Common myeloid progenitor, CD34-positive (primary cell): Measurements from ENCODE around the gene DPP10.

ENCODE experiments used
- CTCF ChIA-PET: fragments of 350-600 bp; sonication (Branson Sonifier 250); formaldehyde crosslinking; loops from one replicate; lab custom pipeline; 2021; ENCODE audit warnings: antibody characterized with exemption; lab: Charles Lee
- POLR2A ChIA-PET: fragments of 350-600 bp; sonication (Branson Sonifier 250); formaldehyde crosslinking; loops from one replicate; lab custom pipeline; 2021; ENCODE audit warnings: antibody characterized with exemption; lab: Charles Lee
- DNase-seq, 3 donors: peaks; one replicate each; pipeline versions ENCODE4 v3.0.0 to v3.0.0-alpha.2; 2013
- H3K27ac ChIP-seq, 2 experiments: 1 replicate in 1 of 2; 2 replicates in 1 of 2; pipeline ENCODE4 v1.7.0; 2013; ENCODE audit warnings: inconsistent platforms in 2 of 2, low read length in 2 of 2, mild to moderate bottlenecking in 2 of 2, low read depth in 1 of 2, moderate library complexity in 1 of 2; ENCODE audit not compliant: severe bottlenecking in 2 of 2, insufficient read depth in 1 of 2, poor library complexity in 1 of 2
- H3K27me3 ChIP-seq, 5 experiments: replicated peaks in 2 of 5; 1 replicate in 3 of 5; 2 replicates in 2 of 5; pipeline versions ENCODE4 v1.6.1 to v1.7.0; 2013; ENCODE audit warnings: low read length in 4 of 5, mild to moderate bottlenecking in 2 of 5, moderate library complexity in 2 of 5, inconsistent platforms in 1 of 5; ENCODE audit not compliant: insufficient read depth in 5 of 5, control insufficient read depth in 4 of 5
- H3K36me3 ChIP-seq, 4 experiments: 1 replicate in 2 of 4; 2 replicates in 2 of 4; pipeline versions ENCODE4 v1.6.1 to v1.7.0; 2013; ENCODE audit warnings: low read length in 3 of 4, control low read depth in 1 of 4, mild to moderate bottlenecking in 1 of 4; ENCODE audit not compliant: control insufficient read depth in 4 of 4, insufficient read depth in 4 of 4
- H3K4me1 ChIP-seq, 4 experiments: 1 replicate in 3 of 4; 2 replicates in 1 of 4; pipeline versions ENCODE4 v1.6.1 to v1.7.1; 2013; ENCODE audit warnings: low read length in 3 of 4, mild to moderate bottlenecking in 3 of 4, control low read depth in 1 of 4, inconsistent platforms in 1 of 4, moderate library complexity in 1 of 4; ENCODE audit not compliant: control insufficient read depth in 4 of 4, insufficient read depth in 4 of 4; ENCODE audit errors: control extremely low read depth in 1 of 4
- H3K4me3 ChIP-seq, 7 experiments: 1 replicate in 4 of 7; 2 replicates in 3 of 7; pipeline versions ENCODE4 v1.5.1 to v1.7.0; 2013; ENCODE audit warnings: mild to moderate bottlenecking in 7 of 7, low read length in 6 of 7, moderate library complexity in 6 of 7, inconsistent platforms in 2 of 7, low read depth in 2 of 7, control low read depth in 1 of 7; ENCODE audit not compliant: insufficient read depth in 4 of 7, control insufficient read depth in 1 of 7; ENCODE audit errors: extremely low read depth in 1 of 7
- H3K9me3 ChIP-seq, 5 experiments: 1 replicate in 4 of 5; 2 replicates in 1 of 5; pipeline versions ENCODE4 v1.6.1 to v1.7.1; 2013; ENCODE audit warnings: low read length in 4 of 5, mild to moderate bottlenecking in 2 of 5, inconsistent platforms in 1 of 5, low read depth in 1 of 5, moderate library complexity in 1 of 5; ENCODE audit not compliant: control insufficient read depth in 4 of 5, insufficient read depth in 2 of 5; ENCODE audit errors: control extremely low read depth in 1 of 5
- WGBS: methylation state at CpG from one replicate; pipeline ENCODE4 v1.1.5; 2013; ENCODE audit not compliant: insufficient coverage; 5-methylcytosine and 5-hydroxymethylcytosine counted together

Gene DPP10

DNA sequence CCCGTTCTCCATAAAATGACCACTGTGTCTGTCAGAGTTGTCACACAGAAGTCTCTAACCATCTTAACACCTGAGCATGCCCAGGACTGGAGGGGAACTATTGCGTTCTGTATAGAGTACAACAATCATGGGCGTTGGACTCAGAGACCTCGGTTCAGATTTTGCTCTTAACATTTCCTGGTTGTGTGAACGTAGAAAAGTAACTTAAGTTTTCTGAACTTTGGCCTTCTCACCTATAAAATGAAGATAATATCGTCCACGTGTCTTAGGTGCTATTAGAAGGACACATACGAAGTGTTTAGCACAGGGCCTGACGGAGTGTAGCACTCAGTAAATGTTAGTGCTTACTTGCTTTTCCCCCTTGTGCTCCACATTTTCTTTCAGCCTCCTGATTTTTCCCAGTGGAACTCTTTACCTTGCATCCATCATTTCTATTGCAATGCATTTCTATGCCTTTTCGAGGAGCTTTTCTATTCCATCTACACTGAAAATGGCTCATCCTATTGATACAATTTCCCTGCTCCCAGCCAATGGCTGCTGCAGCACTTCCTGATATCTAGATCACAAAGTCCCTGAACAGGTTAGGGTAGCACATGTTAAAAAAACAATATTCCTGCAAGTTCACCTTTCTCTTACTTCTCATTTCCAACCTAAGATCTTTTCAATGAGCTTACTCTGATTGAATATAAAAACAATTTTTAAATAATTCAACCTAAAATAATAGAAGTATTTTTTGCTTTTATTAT lies 22.7 kb downstream of the DPP10 start:
- no peaks in the 10 kb centered on the region for H3K9me3 ChIP-seq
- CTCF ChIA-PET = no interaction called here
- H3K27me3 ChIP-seq = no peaks in the 10 kb centered on the region
- no peaks in the 10 kb centered on the region for H3K4me1 ChIP-seq
- no peaks in the 10 kb centered on the region for H3K36me3 ChIP-seq
- POLR2A ChIA-PET = no interaction called here
- no peak overlapping the region for H3K27ac ChIP-seq
- H3K4me3 ChIP-seq = no peak overlapping the region
- WGBS = 98% methylated on average over 10 of the region's 10 CpGs
- no peak for DNase-seq

DNA sequence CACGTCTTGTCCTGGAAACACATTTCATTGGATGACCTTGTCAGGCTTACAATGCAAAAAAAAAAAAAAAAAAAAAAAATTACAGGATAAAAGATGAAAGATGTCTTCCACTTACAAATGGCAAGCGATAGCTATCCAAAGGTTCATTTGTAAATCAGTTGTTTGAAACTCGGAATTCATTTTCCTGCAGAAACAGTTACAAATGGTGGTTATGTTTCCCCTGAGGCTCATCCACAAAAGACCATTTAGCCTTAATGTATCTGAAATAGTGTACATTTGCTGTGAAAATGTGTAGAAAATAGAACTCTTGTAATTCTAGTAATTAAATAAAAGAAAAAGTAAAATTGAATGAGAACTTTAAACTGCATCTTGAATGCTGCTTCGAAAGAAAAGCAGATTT lies 25.9 kb downstream of the DPP10 start:
- H3K4me3 ChIP-seq = no peak overlapping the region
- no peaks in the 10 kb centered on the region for H3K36me3 ChIP-seq
- no peaks in the 10 kb centered on the region for H3K27me3 ChIP-seq
- no peaks in the 10 kb centered on the region for H3K9me3 ChIP-seq
- ChIA-PET POLR2A (no interaction called here), CTCF (no interaction called here)
- H3K4me1 ChIP-seq = no peaks in the 10 kb centered on the region
- DNase-seq = no peak
- WGBS = 90% methylated on average over 2 of the region's 4 CpGs
- no peak overlapping the region for H3K27ac ChIP-seq

DNA sequence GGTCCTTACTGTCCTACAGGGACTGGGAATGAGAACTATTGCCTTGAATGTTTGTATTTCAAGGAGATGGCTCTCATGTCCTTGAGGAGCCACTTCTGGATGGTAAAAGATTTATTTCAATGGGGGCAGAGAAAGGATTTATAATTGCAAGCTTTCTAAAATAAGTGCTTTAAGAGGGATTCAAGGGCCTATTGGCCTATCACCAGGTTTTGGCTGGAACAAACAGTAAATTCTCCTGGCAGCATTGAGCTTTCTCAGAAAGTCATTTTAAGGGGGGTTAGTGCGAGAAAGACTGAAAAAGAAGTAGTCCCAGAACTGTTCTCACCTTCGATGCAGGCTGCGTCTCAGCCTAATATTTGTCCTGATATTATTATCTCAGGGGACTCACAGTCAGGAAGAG lies 29.8 kb downstream of the DPP10 start:
- ChIA-PET CTCF (no interaction called here), POLR2A (no interaction called here)
- no peak overlapping the region for H3K27ac ChIP-seq
- DNase-seq = no peak
- H3K27me3 ChIP-seq = no peaks in the 10 kb centered on the region
- no peaks in the 10 kb centered on the region for H3K36me3 ChIP-seq
- no peaks in the 10 kb centered on the region for H3K4me1 ChIP-seq
- no peaks in the 10 kb centered on the region for H3K9me3 ChIP-seq
- H3K4me3 ChIP-seq = no peak overlapping the region
- WGBS = 87% methylated on average over 2 of the region's 3 CpGs

DNA sequence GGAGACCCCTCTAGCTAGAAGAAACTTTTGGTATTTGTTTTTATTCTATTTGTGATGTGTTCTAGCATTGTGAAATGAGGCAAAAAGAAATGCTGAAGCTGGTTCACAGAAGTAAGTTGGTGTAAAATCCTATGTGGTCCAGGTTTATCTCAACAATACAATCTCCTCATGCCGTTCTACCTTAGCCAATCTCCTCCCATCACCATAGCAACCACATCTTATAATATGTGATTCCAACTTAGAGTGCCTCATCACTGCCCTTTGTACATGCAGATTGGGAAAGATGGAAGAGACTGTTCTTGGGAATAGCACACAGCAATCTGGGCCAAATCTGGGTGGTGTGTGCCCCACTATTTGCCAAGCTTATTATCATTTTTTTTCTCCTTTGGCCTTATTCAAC lies 30.3 kb downstream of the DPP10 start:
- POLR2A ChIA-PET = no interaction called here
- no peaks in the 10 kb centered on the region for H3K4me1 ChIP-seq

DNA sequence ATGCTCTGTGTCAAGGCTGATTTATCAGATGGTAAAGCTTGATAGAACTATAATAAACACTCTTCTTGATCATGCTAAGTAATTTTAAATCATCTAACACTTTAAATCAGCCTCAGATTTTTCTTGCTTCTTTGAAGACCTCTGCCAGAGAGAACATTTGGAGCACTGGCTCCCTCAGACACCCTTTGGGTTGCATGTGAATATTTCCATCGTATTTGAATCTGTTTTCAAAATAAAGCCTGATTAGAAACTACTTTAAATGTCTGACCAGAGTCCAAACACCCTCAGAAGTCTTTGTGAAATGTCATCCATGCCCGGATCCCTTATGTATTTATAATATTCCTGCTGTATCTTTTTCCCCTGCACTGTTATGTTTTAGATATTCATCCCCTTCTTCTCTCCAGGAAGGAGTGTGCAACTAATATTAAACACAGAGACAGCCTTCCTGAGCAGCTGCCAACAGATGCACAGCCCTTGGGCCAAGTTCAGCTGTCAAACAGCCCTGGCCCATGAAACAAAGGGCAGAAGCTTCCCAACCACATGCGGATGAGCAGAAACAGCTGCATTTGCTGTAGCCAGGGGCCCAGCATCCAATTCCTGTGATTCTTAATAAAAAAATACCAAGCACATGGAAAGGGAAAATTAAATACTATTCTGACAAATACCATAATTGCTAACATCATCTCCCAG lies 46.5 kb downstream of the DPP10 start:
- ChIA-PET CTCF (interaction anchor here (1.2 kb wide), 1 partner anchor 62 kb away, joined by 5 read pairs; no protein-coding TSS in a partner anchor), POLR2A (interaction anchor here (0.7 kb wide), 1 partner anchor 38 kb away, joined by 4 read pairs; no protein-coding TSS in a partner anchor)
- peaks cover 0 to 4% (median 0%) of the 10 kb centered on the region in 5 experiments for H3K27me3 ChIP-seq
- no peak overlapping the region for H3K4me3 ChIP-seq
- H3K9me3 ChIP-seq = no peaks in the 10 kb centered on the region
- H3K27ac ChIP-seq = no peak overlapping the region
- no peak for DNase-seq
- no peaks in the 10 kb centered on the region for H3K4me1 ChIP-seq
- no peaks in the 10 kb centered on the region for H3K36me3 ChIP-seq
- 83% methylated on average over 1 of the region's 3 CpGs for WGBS

More for the DNA sequence above, 30.3 kb downstream of the DPP10 start:
- Histone ChIP-seq H3K27ac (no peak overlapping the region), H3K27me3 (no peaks in the 10 kb centered on the region), H3K9me3 (no peaks in the 10 kb centered on the region), H3K4me3 (no peak overlapping the region), H3K36me3 (no peaks in the 10 kb centered on the region)
- CTCF ChIA-PET = no interaction called here
- no peak for DNase-seq
- no CpG with 5 or more reads among the region's 1 CpG for WGBS

DNA sequence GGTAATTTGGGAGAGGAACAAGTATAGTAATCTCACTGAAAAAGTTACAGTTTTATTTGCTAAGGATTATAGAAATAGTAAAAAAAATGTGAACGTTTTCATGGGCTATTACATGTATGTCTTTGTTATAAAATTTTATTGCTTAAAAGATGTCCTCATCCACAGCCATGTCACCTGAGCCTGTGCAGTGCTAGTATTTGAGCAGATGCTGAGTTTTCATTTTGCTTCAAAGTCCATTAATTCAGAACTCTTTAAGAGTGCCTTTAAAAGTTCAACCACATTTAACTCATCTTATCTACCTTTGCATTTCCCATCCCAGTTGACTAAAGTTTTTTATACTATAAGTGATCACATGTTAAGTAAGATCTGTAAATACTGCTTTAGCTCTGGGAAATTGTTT lies 52.6 kb downstream of the DPP10 start:
- H3K36me3 ChIP-seq = no peaks in the 10 kb centered on the region
- ChIA-PET CTCF (no interaction called here), POLR2A (no interaction called here)
- DNase-seq = no peak
- H3K4me1 ChIP-seq = no peaks in the 10 kb centered on the region
- H3K9me3 ChIP-seq = no peaks in the 10 kb centered on the region
- peaks cover 0 to 4% (median 0%) of the 10 kb centered on the region in 5 experiments for H3K27me3 ChIP-seq
- WGBS = no CpG with 5 or more reads among the region's 1 CpG
- H3K27ac ChIP-seq = no peak overlapping the region
- no peak overlapping the region for H3K4me3 ChIP-seq

DNA sequence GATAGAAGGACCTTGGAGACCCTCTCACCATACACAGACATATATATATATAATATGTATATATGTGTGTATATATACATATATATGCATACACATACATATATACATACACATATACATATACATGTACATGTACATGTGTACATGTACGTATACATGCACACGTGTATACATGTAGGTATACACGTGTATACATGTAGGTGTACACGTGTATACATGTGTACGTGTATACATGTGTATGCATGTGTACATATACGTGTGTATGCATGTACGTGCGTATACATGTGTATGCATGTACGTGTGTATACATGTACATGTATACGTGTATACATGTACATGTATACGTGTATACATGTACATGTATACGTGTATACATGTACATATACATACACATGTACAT lies 54.5 kb downstream of the DPP10 start:
- Histone ChIP-seq H3K4me3 (no peak overlapping the region), H3K4me1 (no peaks in the 10 kb centered on the region), H3K27ac (no peak overlapping the region), H3K27me3 (peaks cover 0 to 4% (median 0%) of the 10 kb centered on the region in 5 experiments), H3K36me3 (no peaks in the 10 kb centered on the region), H3K9me3 (no peaks in the 10 kb centered on the region)
- no CpG with 5 or more reads among the region's 12 CpGs for WGBS
- CTCF ChIA-PET = no interaction called here
- POLR2A ChIA-PET = no interaction called here
- DNase-seq = no peak
